GM23338 (cell line): ENCODE data around the gene IL22RA1.

ENCODE experiments used
- CREB1 ChIP-seq: fragments of 250-450 bp; sonication (Bioruptor Pico); IDR thresholded peaks from 2 replicates; pipeline ENCODE4 v1.5.0; 2020; ENCODE audit warnings: low read depth, mild to moderate bottlenecking, moderate library complexity
- ETS1 ChIP-seq: IDR thresholded peaks from 2 replicates; pipeline ENCODE4 v1.6.1; 2016; ENCODE audit warnings: antibody characterized with exemption
- EZH2 ChIP-seq: fragments of 200-600 bp; sonication (generic); IDR thresholded peaks from one replicate; pipeline ENCODE4 v1.8.0; 2017; ENCODE audit warnings: antibody characterized with exemption, mild to moderate bottlenecking, low read depth; ENCODE audit not compliant: unreplicated experiment
- EZH2phosphoT487 ChIP-seq: fragments of 200-600 bp; sonication (generic); IDR thresholded peaks from one replicate; pipeline ENCODE4 v1.8.1; 2018; ENCODE audit warnings: antibody characterized with exemption; ENCODE audit not compliant: unreplicated experiment
- JUNB ChIP-seq: IDR thresholded peaks from one replicate; pipeline ENCODE4 v1.6.1; 2016; ENCODE audit warnings: antibody characterized with exemption; ENCODE audit not compliant: unreplicated experiment
- NANOG ChIP-seq: IDR thresholded peaks from 2 replicates; pipeline ENCODE4 v1.6.1; 2016; ENCODE audit warnings: antibody characterized with exemption, borderline replicate concordance
- POLR2AphosphoS5 ChIP-seq: IDR thresholded peaks from 2 replicates; pipeline ENCODE4 v1.6.1; 2016; ENCODE audit warnings: antibody characterized with exemption, low read depth
- STAT1 ChIP-seq: IDR thresholded peaks from one replicate; pipeline ENCODE4 v1.6.1; 2016; ENCODE audit warnings: antibody characterized with exemption; ENCODE audit not compliant: unreplicated experiment
- ZNF114 ChIP-seq: fragments of 250-450 bp; sonication (Bioruptor Pico); IDR thresholded peaks from 2 replicates; pipeline ENCODE4 v1.5.0; 2020; ENCODE audit warnings: mild to moderate bottlenecking, moderate library complexity
- TF ChIP-seq, protein P1 (sequence below), 2 experiments: fragments of 200-600 bp in 1 of 2; sonication (generic) in 1 of 2; conservative IDR thresholded peaks; 2 replicates each; pipeline versions ENCODE4 v1.5.1 to v1.6.1; 2016 to 2017; ENCODE audit warnings: antibody characterized with exemption in 2 of 2, low read depth in 2 of 2, mild to moderate bottlenecking in 2 of 2, moderate library complexity in 1 of 2
- TF ChIP-seq, protein P2 (sequence below): IDR thresholded peaks from one replicate; pipeline ENCODE4 v1.6.1; 2018; ENCODE audit warnings: antibody characterized with exemption; ENCODE audit not compliant: unreplicated experiment
- TF ChIP-seq, protein P3 (sequence below): fragments of 250-450 bp; sonication (Bioruptor Pico); IDR thresholded peaks from 2 replicates; pipeline ENCODE4 v1.5.0; 2020; ENCODE audit warnings: mild to moderate bottlenecking, moderate library complexity

GRCh38 chr1:24096739-24097103 is 46.2 kb downstream of the IL22RA1 start:
- TF ChIP-seq, protein P1, sequence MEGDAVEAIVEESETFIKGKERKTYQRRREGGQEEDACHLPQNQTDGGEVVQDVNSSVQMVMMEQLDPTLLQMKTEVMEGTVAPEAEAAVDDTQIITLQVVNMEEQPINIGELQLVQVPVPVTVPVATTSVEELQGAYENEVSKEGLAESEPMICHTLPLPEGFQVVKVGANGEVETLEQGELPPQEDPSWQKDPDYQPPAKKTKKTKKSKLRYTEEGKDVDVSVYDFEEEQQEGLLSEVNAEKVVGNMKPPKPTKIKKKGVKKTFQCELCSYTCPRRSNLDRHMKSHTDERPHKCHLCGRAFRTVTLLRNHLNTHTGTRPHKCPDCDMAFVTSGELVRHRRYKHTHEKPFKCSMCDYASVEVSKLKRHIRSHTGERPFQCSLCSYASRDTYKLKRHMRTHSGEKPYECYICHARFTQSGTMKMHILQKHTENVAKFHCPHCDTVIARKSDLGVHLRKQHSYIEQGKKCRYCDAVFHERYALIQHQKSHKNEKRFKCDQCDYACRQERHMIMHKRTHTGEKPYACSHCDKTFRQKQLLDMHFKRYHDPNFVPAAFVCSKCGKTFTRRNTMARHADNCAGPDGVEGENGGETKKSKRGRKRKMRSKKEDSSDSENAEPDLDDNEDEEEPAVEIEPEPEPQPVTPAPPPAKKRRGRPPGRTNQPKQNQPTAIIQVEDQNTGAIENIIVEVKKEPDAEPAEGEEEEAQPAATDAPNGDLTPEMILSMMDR (conservative IDR thresholded peaks at IDR 0.05; ENCODE audit: low read depth in 2 of 2) = no peak
- TF ChIP-seq POLR2AphosphoS5 = no peak
- TF ChIP-seq EZH2 = no peak
- no peak for TF ChIP-seq STAT1
- no peak for TF ChIP-seq CREB1 (CRISPR knock-in tag)
- no peak for TF ChIP-seq EZH2phosphoT487
- TF ChIP-seq, protein P2, sequence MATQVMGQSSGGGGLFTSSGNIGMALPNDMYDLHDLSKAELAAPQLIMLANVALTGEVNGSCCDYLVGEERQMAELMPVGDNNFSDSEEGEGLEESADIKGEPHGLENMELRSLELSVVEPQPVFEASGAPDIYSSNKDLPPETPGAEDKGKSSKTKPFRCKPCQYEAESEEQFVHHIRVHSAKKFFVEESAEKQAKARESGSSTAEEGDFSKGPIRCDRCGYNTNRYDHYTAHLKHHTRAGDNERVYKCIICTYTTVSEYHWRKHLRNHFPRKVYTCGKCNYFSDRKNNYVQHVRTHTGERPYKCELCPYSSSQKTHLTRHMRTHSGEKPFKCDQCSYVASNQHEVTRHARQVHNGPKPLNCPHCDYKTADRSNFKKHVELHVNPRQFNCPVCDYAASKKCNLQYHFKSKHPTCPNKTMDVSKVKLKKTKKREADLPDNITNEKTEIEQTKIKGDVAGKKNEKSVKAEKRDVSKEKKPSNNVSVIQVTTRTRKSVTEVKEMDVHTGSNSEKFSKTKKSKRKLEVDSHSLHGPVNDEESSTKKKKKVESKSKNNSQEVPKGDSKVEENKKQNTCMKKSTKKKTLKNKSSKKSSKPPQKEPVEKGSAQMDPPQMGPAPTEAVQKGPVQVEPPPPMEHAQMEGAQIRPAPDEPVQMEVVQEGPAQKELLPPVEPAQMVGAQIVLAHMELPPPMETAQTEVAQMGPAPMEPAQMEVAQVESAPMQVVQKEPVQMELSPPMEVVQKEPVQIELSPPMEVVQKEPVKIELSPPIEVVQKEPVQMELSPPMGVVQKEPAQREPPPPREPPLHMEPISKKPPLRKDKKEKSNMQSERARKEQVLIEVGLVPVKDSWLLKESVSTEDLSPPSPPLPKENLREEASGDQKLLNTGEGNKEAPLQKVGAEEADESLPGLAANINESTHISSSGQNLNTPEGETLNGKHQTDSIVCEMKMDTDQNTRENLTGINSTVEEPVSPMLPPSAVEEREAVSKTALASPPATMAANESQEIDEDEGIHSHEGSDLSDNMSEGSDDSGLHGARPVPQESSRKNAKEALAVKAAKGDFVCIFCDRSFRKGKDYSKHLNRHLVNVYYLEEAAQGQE = no peak
- TF ChIP-seq JUNB = no peak
- TF ChIP-seq ETS1 = no peak
- TF ChIP-seq ZNF114 = no peak
- TF ChIP-seq, protein P3, sequence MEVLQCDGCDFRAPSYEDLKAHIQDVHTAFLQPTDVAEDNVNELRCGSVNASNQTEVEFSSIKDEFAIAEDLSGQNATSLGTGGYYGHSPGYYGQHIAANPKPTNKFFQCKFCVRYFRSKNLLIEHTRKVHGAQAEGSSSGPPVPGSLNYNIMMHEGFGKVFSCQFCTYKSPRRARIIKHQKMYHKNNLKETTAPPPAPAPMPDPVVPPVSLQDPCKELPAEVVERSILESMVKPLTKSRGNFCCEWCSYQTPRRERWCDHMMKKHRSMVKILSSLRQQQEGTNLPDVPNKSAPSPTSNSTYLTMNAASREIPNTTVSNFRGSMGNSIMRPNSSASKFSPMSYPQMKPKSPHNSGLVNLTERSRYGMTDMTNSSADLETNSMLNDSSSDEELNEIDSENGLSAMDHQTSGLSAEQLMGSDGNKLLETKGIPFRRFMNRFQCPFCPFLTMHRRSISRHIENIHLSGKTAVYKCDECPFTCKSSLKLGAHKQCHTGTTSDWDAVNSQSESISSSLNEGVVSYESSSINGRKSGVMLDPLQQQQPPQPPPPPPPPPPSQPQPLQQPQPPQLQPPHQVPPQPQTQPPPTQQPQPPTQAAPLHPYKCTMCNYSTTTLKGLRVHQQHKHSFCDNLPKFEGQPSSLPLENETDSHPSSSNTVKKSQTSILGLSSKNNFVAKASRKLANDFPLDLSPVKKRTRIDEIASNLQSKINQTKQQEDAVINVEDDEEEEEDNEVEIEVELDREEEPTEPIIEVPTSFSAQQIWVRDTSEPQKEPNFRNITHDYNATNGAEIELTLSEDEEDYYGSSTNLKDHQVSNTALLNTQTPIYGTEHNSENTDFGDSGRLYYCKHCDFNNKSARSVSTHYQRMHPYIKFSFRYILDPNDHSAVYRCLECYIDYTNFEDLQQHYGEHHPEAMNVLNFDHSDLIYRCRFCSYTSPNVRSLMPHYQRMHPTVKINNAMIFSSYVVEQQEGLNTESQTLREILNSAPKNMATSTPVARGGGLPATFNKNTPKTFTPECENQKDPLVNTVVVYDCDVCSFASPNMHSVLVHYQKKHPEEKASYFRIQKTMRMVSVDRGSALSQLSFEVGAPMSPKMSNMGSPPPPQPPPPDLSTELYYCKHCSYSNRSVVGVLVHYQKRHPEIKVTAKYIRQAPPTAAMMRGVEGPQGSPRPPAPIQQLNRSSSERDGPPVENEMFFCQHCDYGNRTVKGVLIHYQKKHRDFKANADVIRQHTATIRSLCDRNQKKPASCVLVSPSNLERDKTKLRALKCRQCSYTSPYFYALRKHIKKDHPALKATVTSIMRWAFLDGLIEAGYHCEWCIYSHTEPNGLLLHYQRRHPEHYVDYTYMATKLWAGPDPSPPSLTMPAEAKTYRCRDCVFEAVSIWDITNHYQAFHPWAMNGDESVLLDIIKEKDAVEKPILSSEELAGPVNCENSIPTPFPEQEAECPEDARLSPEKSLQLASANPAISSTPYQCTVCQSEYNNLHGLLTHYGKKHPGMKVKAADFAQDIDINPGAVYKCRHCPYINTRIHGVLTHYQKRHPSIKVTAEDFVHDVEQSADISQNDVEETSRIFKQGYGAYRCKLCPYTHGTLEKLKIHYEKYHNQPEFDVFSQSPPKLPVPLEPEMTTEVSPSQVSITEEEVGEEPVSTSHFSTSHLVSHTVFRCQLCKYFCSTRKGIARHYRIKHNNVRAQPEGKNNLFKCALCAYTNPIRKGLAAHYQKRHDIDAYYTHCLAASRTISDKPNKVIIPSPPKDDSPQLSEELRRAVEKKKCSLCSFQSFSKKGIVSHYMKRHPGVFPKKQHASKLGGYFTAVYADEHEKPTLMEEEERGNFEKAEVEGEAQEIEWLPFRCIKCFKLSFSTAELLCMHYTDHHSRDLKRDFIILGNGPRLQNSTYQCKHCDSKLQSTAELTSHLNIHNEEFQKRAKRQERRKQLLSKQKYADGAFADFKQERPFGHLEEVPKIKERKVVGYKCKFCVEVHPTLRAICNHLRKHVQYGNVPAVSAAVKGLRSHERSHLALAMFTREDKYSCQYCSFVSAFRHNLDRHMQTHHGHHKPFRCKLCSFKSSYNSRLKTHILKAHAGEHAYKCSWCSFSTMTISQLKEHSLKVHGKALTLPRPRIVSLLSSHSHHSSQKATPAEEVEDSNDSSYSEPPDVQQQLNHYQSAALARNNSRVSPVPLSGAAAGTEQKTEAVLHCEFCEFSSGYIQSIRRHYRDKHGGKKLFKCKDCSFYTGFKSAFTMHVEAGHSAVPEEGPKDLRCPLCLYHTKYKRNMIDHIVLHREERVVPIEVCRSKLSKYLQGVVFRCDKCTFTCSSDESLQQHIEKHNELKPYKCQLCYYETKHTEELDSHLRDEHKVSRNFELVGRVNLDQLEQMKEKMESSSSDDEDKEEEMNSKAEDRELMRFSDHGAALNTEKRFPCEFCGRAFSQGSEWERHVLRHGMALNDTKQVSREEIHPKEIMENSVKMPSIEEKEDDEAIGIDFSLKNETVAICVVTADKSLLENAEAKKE (CRISPR knock-in tag) = no peak
- TF ChIP-seq NANOG = no peak
